ENCODE results near the gene FCN3. TPM values are rescaled to one million over a fixed set of nuclear protein-coding genes. Genes with fewer than 3 reads are reported as not detected.

FCN3 gene
- total and polyA plus RNA-seq, 9 of the 15 experiments (the other 6 are each of a cell fraction or from before 2014, with no cell fraction given): 0.49 TPM; not detected in 8

- no peak for TF ChIP-seq E2F4 (CRISPR knock-in tag; IDR thresholded peaks at IDR 0.05; ENCODE audit: low read depth)
- no peak for TF ChIP-seq ZNF354B (CRISPR knock-in tag; IDR thresholded peaks at IDR 0.05)
- no peak for TF ChIP-seq ZNF561 (CRISPR knock-in tag; conservative IDR thresholded peaks at IDR 0.05)
- peak; percentile 5 to 49; a peak in 1 of 4 replicates for TF ChIP-seq MAZ (CRISPR knock-in tag; conservative IDR thresholded peaks at IDR 0.05 in 1 of 2, IDR thresholded peaks at IDR 0.05 in 1 of 2)
- TF ChIP-seq ARID1B (IDR thresholded peaks at IDR 0.05): no peak
- TF ChIP-seq BRF1 (IDR thresholded peaks at IDR 0.05; ENCODE audit: borderline replicate concordance, extremely low read depth, insufficient read length): no peak
- TF ChIP-seq ID3 (CRISPR knock-in tag; IDR thresholded peaks at IDR 0.05): no peak
- no peak for TF ChIP-seq ID3 (tag; IDR thresholded peaks at IDR 0.05)
- TF ChIP-seq CREB3L1 (IDR thresholded peaks at IDR 0.05; ENCODE audit: borderline replicate concordance, low read depth): no peak
- no peak for TF ChIP-seq SIX5 (IDR thresholded peaks at IDR 0.05; ENCODE audit: borderline replicate concordance in 1 of 2, insufficient read depth in 1 of 2, low read depth in 1 of 2, low read length in 2 of 2)
- no peak for TF ChIP-seq DIDO1 (tag; IDR thresholded peaks at IDR 0.05; ENCODE audit: low read depth)
- TF ChIP-seq RB1 (IDR thresholded peaks at IDR 0.05; ENCODE audit: low read depth): no peak
- TF ChIP-seq, protein P1, sequence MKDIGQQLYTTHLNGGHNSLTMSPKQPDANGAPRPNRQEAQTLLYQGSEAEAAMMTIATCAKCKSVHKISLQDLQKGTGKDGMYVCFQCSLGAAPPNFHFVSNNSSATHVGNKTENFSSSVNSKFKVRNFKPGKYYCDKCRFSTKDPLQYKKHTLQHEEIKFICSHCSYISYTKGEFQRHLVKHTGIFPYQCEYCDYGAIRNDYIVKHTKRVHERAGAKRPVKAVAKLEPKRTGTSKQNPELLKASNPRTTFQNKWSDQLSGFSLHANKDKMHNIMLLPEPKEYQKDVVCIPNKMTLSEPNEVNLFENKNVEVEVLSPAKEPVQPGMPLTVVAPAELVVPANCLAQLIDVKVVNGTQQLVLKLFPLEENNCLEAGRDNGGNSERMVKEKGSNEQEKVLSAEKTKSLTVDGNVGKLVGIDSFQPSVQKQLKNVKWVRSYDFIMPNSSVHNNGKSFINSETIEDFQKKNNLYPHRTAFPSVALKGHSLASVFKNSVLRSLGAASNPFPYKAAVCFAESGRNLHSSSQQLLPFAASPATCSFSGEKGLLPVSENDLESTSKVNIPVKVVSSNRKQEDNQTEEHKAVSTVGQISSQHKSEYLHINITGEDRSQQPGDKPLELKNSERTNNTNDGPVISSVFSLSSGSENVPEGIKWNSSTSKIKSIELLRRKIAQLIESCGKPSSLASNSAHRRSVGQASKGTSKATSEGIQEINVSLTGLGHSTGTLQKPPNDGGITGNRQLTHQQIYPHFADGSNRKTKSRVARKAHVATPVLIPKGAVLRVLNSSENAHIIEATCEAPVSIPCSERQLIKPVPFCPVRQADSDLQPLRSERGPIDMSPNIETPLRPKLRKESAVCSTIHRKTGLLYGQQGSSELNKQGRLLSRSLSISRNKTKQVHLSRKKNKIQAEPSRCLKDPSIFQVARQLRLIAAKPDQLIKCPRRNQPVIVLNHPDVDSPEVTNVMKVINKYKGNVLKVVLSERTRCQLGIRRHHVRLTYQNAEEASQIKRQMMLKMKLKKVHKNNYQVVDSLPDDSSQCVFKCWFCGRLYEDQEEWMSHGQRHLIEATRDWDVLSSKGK (CRISPR knock-in tag; IDR thresholded peaks at IDR 0.05): no peak
- no peak for TF ChIP-seq MXI1 (IDR thresholded peaks at IDR 0.05; ENCODE audit: low read depth, low read length)
- no peak for TF ChIP-seq ZNF583 (CRISPR knock-in tag; IDR thresholded peaks at IDR 0.05)
- TF ChIP-seq ZNF431 (CRISPR knock-in tag; IDR thresholded peaks at IDR 0.05): no peak
- TF ChIP-seq SMC3 (conservative IDR thresholded peaks at IDR 0.05; ENCODE audit: insufficient read depth, low read depth, low read length): no peak
- 0 out of 2 replicates have a peak, but pooled peaks have one; percentile 87 for TF ChIP-seq HDGF (IDR thresholded peaks at IDR 0.05)
- TF ChIP-seq, protein P2, sequence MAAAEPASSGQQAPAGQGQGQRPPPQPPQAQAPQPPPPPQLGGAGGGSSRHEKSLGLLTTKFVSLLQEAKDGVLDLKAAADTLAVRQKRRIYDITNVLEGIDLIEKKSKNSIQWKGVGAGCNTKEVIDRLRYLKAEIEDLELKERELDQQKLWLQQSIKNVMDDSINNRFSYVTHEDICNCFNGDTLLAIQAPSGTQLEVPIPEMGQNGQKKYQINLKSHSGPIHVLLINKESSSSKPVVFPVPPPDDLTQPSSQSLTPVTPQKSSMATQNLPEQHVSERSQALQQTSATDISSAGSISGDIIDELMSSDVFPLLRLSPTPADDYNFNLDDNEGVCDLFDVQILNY (CRISPR knock-in tag; IDR thresholded peaks at IDR 0.05): no peak
- TF ChIP-seq NFIX (CRISPR knock-in tag; IDR thresholded peaks at IDR 0.05; ENCODE audit: low read depth): no peak
- TF ChIP-seq POLR2B (IDR thresholded peaks at IDR 0.05; ENCODE audit: low read depth, partially characterized antibody): peak; percentile 56
Measured at GRCh38 chr1:27365372-27366112, 9.1 kb downstream of the FCN3 start (continued).
